ENCODE measurements around the gene VWA2.

GRCh38 chr10:114228156-114228555 is 10.9 kb upstream of the VWA2 start:
- TF ChIP-seq MZF1 (tag by site-specific recombination; IDR thresholded peaks at IDR 0.05; ENCODE audit: borderline replicate concordance) = no peak
- no peak for TF ChIP-seq PRDM10 (tag by site-specific recombination; IDR thresholded peaks at IDR 0.05)
- TF ChIP-seq CTCF (tag by site-specific recombination; IDR thresholded peaks at IDR 0.05) = no peak
